NOMO-1 treated with DMSO at 0.1 percent for 48 hours (cell line): ENCODE data around the gene VRK3.
A peak's percentile ranks its signal among the peaks of the same experiment; 100 is the strongest.

Experiments used
- DNase-seq: peaks from one replicate; lab custom pipeline; 2025; ENCODE audit not compliant: unreplicated experiment; lab: John Stamatoyannopoulos, UW

VRK3 gene

GRCh38 chr19:50030937-50031336, 5.8 kb upstream of the VRK3 start:
- DNase-seq = no peak

GRCh38 chr19:50030225-50030624, 5.1 kb upstream of the VRK3 start:
- no peak for DNase-seq

GRCh38 chr19:50026550-50026906, 1.4 kb upstream of the VRK3 start:
- DNase-seq = no peak

GRCh38 chr19:50025794-50026549, 800 bp upstream of the VRK3 start, which contains the start of gene ZNF473:
TSS of gene ZNF473 (plus strand) at chr19:50026005. CDS start at chr19:50031083, 5,078 bp downstream.
- peak; percentile 98 for DNase-seq

- DNase-seq = no peak
Measured at GRCh38 chr19:50024719-50025021, 502 bp downstream of the VRK3 start.

- DNase-seq = no peak
Measured at GRCh38 chr19:50022823-50023222, 2.3 kb downstream of the VRK3 start.

- no peak for DNase-seq
Measured at GRCh38 chr19:50020481-50020880, 4.7 kb downstream of the VRK3 start.

GRCh38 chr19:50016225-50016807, 8.9 kb downstream of the VRK3 start:
- no peak for DNase-seq

- DNase-seq = no peak
Measured at GRCh38 chr19:50008532-50008931, 16.6 kb downstream of the VRK3 start.

GRCh38 chr19:50007947-50008346, 17.2 kb downstream of the VRK3 start:
- no peak for DNase-seq

GRCh38 chr19:50007170-50007569, 18.0 kb downstream of the VRK3 start:
- DNase-seq = no peak

GRCh38 chr19:50005428-50005827, 19.7 kb downstream of the VRK3 start:
- no peak for DNase-seq

- DNase-seq = peak; percentile 82
Measured at GRCh38 chr19:50003810-50004419, 21.3 kb downstream of the VRK3 start.

- no peak for DNase-seq
Measured at GRCh38 chr19:50003254-50003788, 21.9 kb downstream of the VRK3 start.

GRCh38 chr19:50002386-50002960, 22.7 kb downstream of the VRK3 start:
- DNase-seq = no peak

GRCh38 chr19:50001775-50002174, 23.4 kb downstream of the VRK3 start:
- DNase-seq = no peak

- DNase-seq = peak; percentile 49
Measured at GRCh38 chr19:50000841-50001557, 24.2 kb downstream of the VRK3 start.

- DNase-seq = no peak
Measured at GRCh38 chr19:50000038-50000840, 24.9 kb downstream of the VRK3 start.

GRCh38 chr19:49999371-50000010, 25.7 kb downstream of the VRK3 start:
- DNase-seq = no peak

GRCh38 chr19:49997709-49998108, 27.5 kb downstream of the VRK3 start:
- peak; percentile 33 for DNase-seq
